ENCODE data around the gene KCNK16. TPM values are rescaled to one million over a fixed set of nuclear protein-coding genes. Genes with fewer than 3 reads are reported as not detected.

Gene KCNK16
- total RNA-seq, result not detected in 2 replicates

DNA sequence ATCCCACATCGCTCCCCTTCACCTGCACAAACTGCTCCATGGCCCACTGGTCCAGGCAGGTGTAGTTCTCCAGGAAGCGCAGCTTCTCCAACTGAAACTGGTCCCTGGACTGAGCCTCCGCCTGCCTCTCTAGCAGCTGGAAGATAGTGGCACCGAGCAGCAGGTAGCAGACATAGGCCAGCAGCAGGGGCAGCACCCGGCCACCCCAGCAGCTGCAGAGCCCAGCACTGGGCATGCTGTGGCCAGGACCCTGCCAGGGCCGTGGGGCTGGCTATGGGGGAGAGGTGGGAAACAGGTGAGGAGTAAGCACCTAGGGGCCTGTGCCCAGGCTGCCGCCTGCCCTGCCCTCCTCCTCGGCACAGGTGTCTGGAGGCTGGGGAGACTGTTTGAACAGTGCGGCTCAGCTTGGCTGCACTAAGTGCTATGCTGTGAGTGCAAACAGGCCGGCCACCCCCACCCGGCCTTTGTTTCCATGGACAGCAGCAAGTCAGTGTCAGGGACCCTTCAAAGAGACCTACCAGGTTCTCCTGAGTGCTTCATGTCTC lies at the start of gene KCNK16:
KCNK16 (minus strand) TSS at position 397 of the 545 bp plus-strand sequence; CDS start at position 235, 162 bp downstream.

DNA sequence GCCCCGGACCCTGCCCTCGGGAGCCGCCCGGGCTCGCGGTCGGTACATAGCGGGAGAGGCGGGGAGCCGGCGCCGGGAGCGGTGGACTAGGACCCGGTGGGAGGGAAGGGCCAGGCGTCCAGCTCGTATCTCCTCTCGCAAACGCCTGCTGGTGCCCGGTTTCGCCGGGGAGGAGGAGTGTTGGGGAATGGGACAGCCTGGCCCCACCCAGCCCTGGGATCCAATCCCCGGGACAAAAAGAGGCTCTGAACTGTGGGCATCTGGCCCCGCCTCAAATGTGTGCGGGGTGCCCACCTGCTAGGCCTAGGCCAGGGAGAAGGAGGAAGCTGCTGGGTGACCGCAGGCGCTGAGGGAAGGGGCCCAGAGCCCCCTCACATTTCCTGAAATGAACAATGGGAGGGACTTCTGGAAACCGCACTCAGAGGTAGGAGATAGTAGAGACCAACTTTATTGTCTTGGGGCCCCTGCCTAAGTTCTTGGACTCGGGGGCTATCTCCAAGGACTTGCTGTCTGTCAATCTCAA lies 8.2 kb downstream of the KCNK16 start, which contains the start of gene KCNK17:
KCNK17 (minus strand) TSS at position 147 of the 523 bp plus-strand sequence; CDS start at position 48, 99 bp downstream.

Other genes with a start within 250 kb of the KCNK16 start
- 12.2 and 13.9 TPM in 2 replicates for gene SAYSD1, start 207.5 kb downstream of the KCNK16 start, total RNA-seq
- not detected in 2 replicates for gene KCNK5, start 93.2 kb downstream of the KCNK16 start, total RNA-seq
- not detected in 2 replicates for gene KCNK17, start 8.3 kb downstream of the KCNK16 start, total RNA-seq

Data from mammary microvascular endothelial cell (primary cell).